ENCODE measurements around the gene UBA6. TPM values are rescaled to one million over a fixed set of nuclear protein-coding genes. Genes with fewer than 3 reads are reported as not detected.
"Not testable (repeated sequence)": the region's sequence is repeated elsewhere in the genome, so short reads cannot be mapped to it uniquely, and the experiment has no call there.

Gene UBA6
- polyA plus RNA-seq, 3 donors, result 58.1 to 65.1 (median 63.0) TPM

GRCh38 chr4:67680581-67681222, 20.3 kb downstream of the UBA6 start:
- DNase-seq (ENCODE audit: low read depth in 3 of 3, low spot score in 2 of 3), result no peak

GRCh38 chr4:67678612-67679011, 22.3 kb downstream of the UBA6 start:
- no peak for DNase-seq (ENCODE audit: low read depth in 3 of 3, low spot score in 2 of 3)

GRCh38 chr4:67674098-67674497, 26.9 kb downstream of the UBA6 start:
- no peak for DNase-seq (ENCODE audit: low read depth in 3 of 3, low spot score in 2 of 3)

- no peak for DNase-seq (ENCODE audit: low read depth in 3 of 3, low spot score in 2 of 3)
Measured at GRCh38 chr4:67668315-67668714, 32.6 kb downstream of the UBA6 start.

- no peak for DNase-seq (ENCODE audit: low read depth in 3 of 3, low spot score in 2 of 3)
Measured at GRCh38 chr4:67660418-67660817, 40.5 kb downstream of the UBA6 start.

- no peak for DNase-seq (ENCODE audit: low read depth in 3 of 3, low spot score in 2 of 3)
Measured at GRCh38 chr4:67659065-67659464, 41.9 kb downstream of the UBA6 start.

GRCh38 chr4:67658302-67658701, 42.7 kb downstream of the UBA6 start:
- DNase-seq (ENCODE audit: low read depth in 3 of 3, low spot score in 2 of 3), result no peak

GRCh38 chr4:67651536-67651935, 49.4 kb downstream of the UBA6 start:
- DNase-seq (ENCODE audit: low read depth in 3 of 3, low spot score in 2 of 3), result no peak

GRCh38 chr4:67638136-67638535, 62.8 kb downstream of the UBA6 start:
- DNase-seq (ENCODE audit: low read depth in 3 of 3, low spot score in 2 of 3), result no peak

GRCh38 chr4:67636978-67637377, 64.0 kb downstream of the UBA6 start:
- DNase-seq (ENCODE audit: low read depth in 3 of 3, low spot score in 2 of 3), result not testable (repeated sequence)

- no peak for DNase-seq (ENCODE audit: low read depth in 3 of 3, low spot score in 2 of 3)
Measured at GRCh38 chr4:67635331-67635730, 65.6 kb downstream of the UBA6 start.

GRCh38 chr4:67634741-67635140, 66.2 kb downstream of the UBA6 start:
- no peak for DNase-seq (ENCODE audit: low read depth in 3 of 3, low spot score in 2 of 3)

- DNase-seq (ENCODE audit: low read depth in 3 of 3, low spot score in 2 of 3), result no peak
Measured at GRCh38 chr4:67632492-67632891, 68.5 kb downstream of the UBA6 start.

- DNase-seq (ENCODE audit: low read depth in 3 of 3, low spot score in 2 of 3), result no peak
Measured at GRCh38 chr4:67624939-67625338, 76.0 kb downstream of the UBA6 start.

- no peak for DNase-seq (ENCODE audit: low read depth in 3 of 3, low spot score in 2 of 3)
Measured at GRCh38 chr4:67616478-67616877, 84.5 kb downstream of the UBA6 start.

GRCh38 chr4:67615119-67615518, 85.8 kb downstream of the UBA6 start:
- DNase-seq (ENCODE audit: low read depth in 3 of 3, low spot score in 2 of 3), result no peak

GRCh38 chr4:67614186-67614585, 86.8 kb downstream of the UBA6 start:
- no peak for DNase-seq (ENCODE audit: low read depth in 3 of 3, low spot score in 2 of 3)

GRCh38 chr4:67608027-67608426, 92.9 kb downstream of the UBA6 start:
- no peak for DNase-seq (ENCODE audit: low read depth in 3 of 3, low spot score in 2 of 3)

- no peak for DNase-seq (ENCODE audit: low read depth in 3 of 3, low spot score in 2 of 3)
Measured at GRCh38 chr4:67604749-67605148, 96.2 kb downstream of the UBA6 start.

- DNase-seq (ENCODE audit: low read depth in 3 of 3, low spot score in 2 of 3), result no peak
Measured at GRCh38 chr4:67604029-67604381, 97.0 kb downstream of the UBA6 start.

- DNase-seq (ENCODE audit: low read depth in 3 of 3, low spot score in 2 of 3), result no peak
Measured at GRCh38 chr4:67603310-67604028, 97.5 kb downstream of the UBA6 start.

GRCh38 chr4:67593741-67594175, 107.2 kb downstream of the UBA6 start:
- DNase-seq (ENCODE audit: low read depth in 3 of 3, low spot score in 2 of 3), result no peak

- DNase-seq (ENCODE audit: low read depth in 3 of 3, low spot score in 2 of 3), result no peak
Measured at GRCh38 chr4:67587156-67587555, 113.8 kb downstream of the UBA6 start.

All from right renal cortex interstitium (tissue), 3 donors.